GM23338 (cell line): ENCODE measurements around the gene TGFBI.

ENCODE experiments used
- CREB1 ChIP-seq: fragments of 250-450 bp; sonication (Bioruptor Pico); IDR thresholded peaks from 2 replicates; pipeline ENCODE4 v1.5.0; 2020; ENCODE audit warnings: low read depth, mild to moderate bottlenecking, moderate library complexity
- EZH2 ChIP-seq: fragments of 200-600 bp; sonication (generic); IDR thresholded peaks from one replicate; pipeline ENCODE4 v1.8.0; 2017; ENCODE audit warnings: antibody characterized with exemption, mild to moderate bottlenecking, low read depth; ENCODE audit not compliant: unreplicated experiment
- EZH2phosphoT487 ChIP-seq: fragments of 200-600 bp; sonication (generic); IDR thresholded peaks from one replicate; pipeline ENCODE4 v1.8.1; 2018; ENCODE audit warnings: antibody characterized with exemption; ENCODE audit not compliant: unreplicated experiment
- JUNB ChIP-seq: IDR thresholded peaks from one replicate; pipeline ENCODE4 v1.6.1; 2016; ENCODE audit warnings: antibody characterized with exemption; ENCODE audit not compliant: unreplicated experiment
- NANOG ChIP-seq: IDR thresholded peaks from 2 replicates; pipeline ENCODE4 v1.6.1; 2016; ENCODE audit warnings: antibody characterized with exemption, borderline replicate concordance
- POLR2AphosphoS5 ChIP-seq: IDR thresholded peaks from 2 replicates; pipeline ENCODE4 v1.6.1; 2016; ENCODE audit warnings: antibody characterized with exemption, low read depth
- STAT1 ChIP-seq: IDR thresholded peaks from one replicate; pipeline ENCODE4 v1.6.1; 2016; ENCODE audit warnings: antibody characterized with exemption; ENCODE audit not compliant: unreplicated experiment
- ZNF114 ChIP-seq: fragments of 250-450 bp; sonication (Bioruptor Pico); IDR thresholded peaks from 2 replicates; pipeline ENCODE4 v1.5.0; 2020; ENCODE audit warnings: mild to moderate bottlenecking, moderate library complexity
- ZNF331 ChIP-seq: fragments of 250-450 bp; sonication (Bioruptor Pico); IDR thresholded peaks from 2 replicates; pipeline ENCODE4 v1.5.0; 2020; ENCODE audit warnings: low read depth, mild to moderate bottlenecking, moderate library complexity
- TF ChIP-seq, protein P1 (sequence below), 2 experiments: fragments of 200-600 bp in 1 of 2; sonication (generic) in 1 of 2; conservative IDR thresholded peaks; 2 replicates each; pipeline versions ENCODE4 v1.5.1 to v1.6.1; 2016 to 2017; ENCODE audit warnings: antibody characterized with exemption in 2 of 2, low read depth in 2 of 2, mild to moderate bottlenecking in 2 of 2, moderate library complexity in 1 of 2
- TF ChIP-seq, protein P2 (sequence below): IDR thresholded peaks from one replicate; pipeline ENCODE4 v1.6.1; 2018; ENCODE audit warnings: antibody characterized with exemption; ENCODE audit not compliant: unreplicated experiment
- TF ChIP-seq, protein P3 (sequence below): IDR thresholded peaks from 2 replicates; pipeline ENCODE4 v1.6.1; 2016; ENCODE audit warnings: antibody characterized with exemption
- TF ChIP-seq, protein P4 (sequence below): fragments of 250-450 bp; sonication (Bioruptor Pico); IDR thresholded peaks from 2 replicates; pipeline ENCODE4 v1.5.0; 2020; ENCODE audit warnings: mild to moderate bottlenecking, moderate library complexity

DNA sequence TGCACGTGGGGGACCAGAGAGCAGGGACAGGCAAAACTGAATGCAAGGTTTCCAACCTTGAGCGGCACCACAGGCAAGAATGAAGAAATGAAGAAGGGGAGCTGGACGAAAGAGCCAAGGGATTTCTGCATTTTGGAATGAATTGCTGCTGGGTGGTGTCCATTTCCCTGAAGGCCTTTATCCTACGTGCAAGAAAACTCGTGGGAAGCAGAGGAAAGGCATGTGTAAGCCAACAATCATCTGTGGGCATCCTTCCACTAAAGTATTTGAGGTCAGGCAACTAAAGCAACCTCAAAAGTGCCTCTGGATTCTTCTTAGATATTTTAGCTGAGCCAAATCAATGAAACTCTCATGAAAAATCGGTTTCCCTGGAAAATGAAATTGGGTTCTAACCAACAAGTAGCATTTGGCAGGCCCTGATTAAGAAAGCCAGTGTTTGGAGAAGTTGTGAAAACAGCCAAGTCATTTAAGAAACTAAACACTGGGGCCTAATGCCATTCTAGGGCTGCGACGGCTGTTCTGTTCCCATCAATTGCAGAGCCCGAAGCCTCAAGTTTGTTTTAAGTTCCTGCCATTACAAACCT, 4.7 kb upstream of the TGFBI start:
- TF ChIP-seq, protein P1, sequence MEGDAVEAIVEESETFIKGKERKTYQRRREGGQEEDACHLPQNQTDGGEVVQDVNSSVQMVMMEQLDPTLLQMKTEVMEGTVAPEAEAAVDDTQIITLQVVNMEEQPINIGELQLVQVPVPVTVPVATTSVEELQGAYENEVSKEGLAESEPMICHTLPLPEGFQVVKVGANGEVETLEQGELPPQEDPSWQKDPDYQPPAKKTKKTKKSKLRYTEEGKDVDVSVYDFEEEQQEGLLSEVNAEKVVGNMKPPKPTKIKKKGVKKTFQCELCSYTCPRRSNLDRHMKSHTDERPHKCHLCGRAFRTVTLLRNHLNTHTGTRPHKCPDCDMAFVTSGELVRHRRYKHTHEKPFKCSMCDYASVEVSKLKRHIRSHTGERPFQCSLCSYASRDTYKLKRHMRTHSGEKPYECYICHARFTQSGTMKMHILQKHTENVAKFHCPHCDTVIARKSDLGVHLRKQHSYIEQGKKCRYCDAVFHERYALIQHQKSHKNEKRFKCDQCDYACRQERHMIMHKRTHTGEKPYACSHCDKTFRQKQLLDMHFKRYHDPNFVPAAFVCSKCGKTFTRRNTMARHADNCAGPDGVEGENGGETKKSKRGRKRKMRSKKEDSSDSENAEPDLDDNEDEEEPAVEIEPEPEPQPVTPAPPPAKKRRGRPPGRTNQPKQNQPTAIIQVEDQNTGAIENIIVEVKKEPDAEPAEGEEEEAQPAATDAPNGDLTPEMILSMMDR (conservative IDR thresholded peaks at IDR 0.05; ENCODE audit: low read depth in 2 of 2) = no peak
- TF ChIP-seq EZH2phosphoT487 (no peak), ZNF114 (CRISPR knock-in tag) (no peak), ZNF331 (CRISPR knock-in tag) (no peak), EZH2 (no peak), JUNB (no peak), POLR2AphosphoS5 (no peak), NANOG (no peak), CREB1 (CRISPR knock-in tag) (no peak), STAT1 (no peak)
- TF ChIP-seq, protein P2, sequence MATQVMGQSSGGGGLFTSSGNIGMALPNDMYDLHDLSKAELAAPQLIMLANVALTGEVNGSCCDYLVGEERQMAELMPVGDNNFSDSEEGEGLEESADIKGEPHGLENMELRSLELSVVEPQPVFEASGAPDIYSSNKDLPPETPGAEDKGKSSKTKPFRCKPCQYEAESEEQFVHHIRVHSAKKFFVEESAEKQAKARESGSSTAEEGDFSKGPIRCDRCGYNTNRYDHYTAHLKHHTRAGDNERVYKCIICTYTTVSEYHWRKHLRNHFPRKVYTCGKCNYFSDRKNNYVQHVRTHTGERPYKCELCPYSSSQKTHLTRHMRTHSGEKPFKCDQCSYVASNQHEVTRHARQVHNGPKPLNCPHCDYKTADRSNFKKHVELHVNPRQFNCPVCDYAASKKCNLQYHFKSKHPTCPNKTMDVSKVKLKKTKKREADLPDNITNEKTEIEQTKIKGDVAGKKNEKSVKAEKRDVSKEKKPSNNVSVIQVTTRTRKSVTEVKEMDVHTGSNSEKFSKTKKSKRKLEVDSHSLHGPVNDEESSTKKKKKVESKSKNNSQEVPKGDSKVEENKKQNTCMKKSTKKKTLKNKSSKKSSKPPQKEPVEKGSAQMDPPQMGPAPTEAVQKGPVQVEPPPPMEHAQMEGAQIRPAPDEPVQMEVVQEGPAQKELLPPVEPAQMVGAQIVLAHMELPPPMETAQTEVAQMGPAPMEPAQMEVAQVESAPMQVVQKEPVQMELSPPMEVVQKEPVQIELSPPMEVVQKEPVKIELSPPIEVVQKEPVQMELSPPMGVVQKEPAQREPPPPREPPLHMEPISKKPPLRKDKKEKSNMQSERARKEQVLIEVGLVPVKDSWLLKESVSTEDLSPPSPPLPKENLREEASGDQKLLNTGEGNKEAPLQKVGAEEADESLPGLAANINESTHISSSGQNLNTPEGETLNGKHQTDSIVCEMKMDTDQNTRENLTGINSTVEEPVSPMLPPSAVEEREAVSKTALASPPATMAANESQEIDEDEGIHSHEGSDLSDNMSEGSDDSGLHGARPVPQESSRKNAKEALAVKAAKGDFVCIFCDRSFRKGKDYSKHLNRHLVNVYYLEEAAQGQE = no peak
- TF ChIP-seq, protein P3, sequence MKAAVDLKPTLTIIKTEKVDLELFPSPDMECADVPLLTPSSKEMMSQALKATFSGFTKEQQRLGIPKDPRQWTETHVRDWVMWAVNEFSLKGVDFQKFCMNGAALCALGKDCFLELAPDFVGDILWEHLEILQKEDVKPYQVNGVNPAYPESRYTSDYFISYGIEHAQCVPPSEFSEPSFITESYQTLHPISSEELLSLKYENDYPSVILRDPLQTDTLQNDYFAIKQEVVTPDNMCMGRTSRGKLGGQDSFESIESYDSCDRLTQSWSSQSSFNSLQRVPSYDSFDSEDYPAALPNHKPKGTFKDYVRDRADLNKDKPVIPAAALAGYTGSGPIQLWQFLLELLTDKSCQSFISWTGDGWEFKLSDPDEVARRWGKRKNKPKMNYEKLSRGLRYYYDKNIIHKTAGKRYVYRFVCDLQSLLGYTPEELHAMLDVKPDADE = no peak
- TF ChIP-seq, protein P4, sequence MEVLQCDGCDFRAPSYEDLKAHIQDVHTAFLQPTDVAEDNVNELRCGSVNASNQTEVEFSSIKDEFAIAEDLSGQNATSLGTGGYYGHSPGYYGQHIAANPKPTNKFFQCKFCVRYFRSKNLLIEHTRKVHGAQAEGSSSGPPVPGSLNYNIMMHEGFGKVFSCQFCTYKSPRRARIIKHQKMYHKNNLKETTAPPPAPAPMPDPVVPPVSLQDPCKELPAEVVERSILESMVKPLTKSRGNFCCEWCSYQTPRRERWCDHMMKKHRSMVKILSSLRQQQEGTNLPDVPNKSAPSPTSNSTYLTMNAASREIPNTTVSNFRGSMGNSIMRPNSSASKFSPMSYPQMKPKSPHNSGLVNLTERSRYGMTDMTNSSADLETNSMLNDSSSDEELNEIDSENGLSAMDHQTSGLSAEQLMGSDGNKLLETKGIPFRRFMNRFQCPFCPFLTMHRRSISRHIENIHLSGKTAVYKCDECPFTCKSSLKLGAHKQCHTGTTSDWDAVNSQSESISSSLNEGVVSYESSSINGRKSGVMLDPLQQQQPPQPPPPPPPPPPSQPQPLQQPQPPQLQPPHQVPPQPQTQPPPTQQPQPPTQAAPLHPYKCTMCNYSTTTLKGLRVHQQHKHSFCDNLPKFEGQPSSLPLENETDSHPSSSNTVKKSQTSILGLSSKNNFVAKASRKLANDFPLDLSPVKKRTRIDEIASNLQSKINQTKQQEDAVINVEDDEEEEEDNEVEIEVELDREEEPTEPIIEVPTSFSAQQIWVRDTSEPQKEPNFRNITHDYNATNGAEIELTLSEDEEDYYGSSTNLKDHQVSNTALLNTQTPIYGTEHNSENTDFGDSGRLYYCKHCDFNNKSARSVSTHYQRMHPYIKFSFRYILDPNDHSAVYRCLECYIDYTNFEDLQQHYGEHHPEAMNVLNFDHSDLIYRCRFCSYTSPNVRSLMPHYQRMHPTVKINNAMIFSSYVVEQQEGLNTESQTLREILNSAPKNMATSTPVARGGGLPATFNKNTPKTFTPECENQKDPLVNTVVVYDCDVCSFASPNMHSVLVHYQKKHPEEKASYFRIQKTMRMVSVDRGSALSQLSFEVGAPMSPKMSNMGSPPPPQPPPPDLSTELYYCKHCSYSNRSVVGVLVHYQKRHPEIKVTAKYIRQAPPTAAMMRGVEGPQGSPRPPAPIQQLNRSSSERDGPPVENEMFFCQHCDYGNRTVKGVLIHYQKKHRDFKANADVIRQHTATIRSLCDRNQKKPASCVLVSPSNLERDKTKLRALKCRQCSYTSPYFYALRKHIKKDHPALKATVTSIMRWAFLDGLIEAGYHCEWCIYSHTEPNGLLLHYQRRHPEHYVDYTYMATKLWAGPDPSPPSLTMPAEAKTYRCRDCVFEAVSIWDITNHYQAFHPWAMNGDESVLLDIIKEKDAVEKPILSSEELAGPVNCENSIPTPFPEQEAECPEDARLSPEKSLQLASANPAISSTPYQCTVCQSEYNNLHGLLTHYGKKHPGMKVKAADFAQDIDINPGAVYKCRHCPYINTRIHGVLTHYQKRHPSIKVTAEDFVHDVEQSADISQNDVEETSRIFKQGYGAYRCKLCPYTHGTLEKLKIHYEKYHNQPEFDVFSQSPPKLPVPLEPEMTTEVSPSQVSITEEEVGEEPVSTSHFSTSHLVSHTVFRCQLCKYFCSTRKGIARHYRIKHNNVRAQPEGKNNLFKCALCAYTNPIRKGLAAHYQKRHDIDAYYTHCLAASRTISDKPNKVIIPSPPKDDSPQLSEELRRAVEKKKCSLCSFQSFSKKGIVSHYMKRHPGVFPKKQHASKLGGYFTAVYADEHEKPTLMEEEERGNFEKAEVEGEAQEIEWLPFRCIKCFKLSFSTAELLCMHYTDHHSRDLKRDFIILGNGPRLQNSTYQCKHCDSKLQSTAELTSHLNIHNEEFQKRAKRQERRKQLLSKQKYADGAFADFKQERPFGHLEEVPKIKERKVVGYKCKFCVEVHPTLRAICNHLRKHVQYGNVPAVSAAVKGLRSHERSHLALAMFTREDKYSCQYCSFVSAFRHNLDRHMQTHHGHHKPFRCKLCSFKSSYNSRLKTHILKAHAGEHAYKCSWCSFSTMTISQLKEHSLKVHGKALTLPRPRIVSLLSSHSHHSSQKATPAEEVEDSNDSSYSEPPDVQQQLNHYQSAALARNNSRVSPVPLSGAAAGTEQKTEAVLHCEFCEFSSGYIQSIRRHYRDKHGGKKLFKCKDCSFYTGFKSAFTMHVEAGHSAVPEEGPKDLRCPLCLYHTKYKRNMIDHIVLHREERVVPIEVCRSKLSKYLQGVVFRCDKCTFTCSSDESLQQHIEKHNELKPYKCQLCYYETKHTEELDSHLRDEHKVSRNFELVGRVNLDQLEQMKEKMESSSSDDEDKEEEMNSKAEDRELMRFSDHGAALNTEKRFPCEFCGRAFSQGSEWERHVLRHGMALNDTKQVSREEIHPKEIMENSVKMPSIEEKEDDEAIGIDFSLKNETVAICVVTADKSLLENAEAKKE (CRISPR knock-in tag) = no peak
